HepG2 (cell line): ENCODE measurements around the gene IFIT2. TPM values are rescaled to one million over a fixed set of nuclear protein-coding genes. Genes with fewer than 3 reads are reported as not detected.

ENCODE experiments used
- ATM ChIP-seq: fragments of 450-650 bp; IDR thresholded peaks from 2 replicates; pipeline ENCODE4 v1.7.1; 2017; ENCODE audit warnings: mild to moderate bottlenecking, borderline replicate concordance
- DNMT3B ChIP-seq: conservative IDR thresholded peaks from 2 replicates; pipeline ENCODE4 v1.6.1; 2016; ENCODE audit warnings: missing biosample characterization, control low read depth
- DPF2 ChIP-seq: sonication (generic); formaldehyde crosslinking; IDR thresholded peaks from 2 replicates; pipeline ENCODE4 v1.4.0; 2020; ENCODE audit warnings: mild to moderate bottlenecking, low read depth, missing genetic modification reagents, borderline replicate concordance
- EZH2 ChIP-seq: conservative IDR thresholded peaks from 2 replicates; pipeline ENCODE4 v1.6.1; 2012; ENCODE audit warnings: mild to moderate bottlenecking, low read depth, low read length, moderate library complexity
- FOSL2 ChIP-seq: sonication (generic); formaldehyde crosslinking; IDR thresholded peaks from 2 replicates; pipeline ENCODE4 v1.4.0; 2020; ENCODE audit warnings: missing genetic modification reagents
- KAT7 ChIP-seq: IDR thresholded peaks from 2 replicates; pipeline ENCODE4 v1.6.1; 2018; ENCODE audit warnings: borderline replicate concordance, missing compliant biosample characterization
- KLF15 ChIP-seq: sonication (generic); formaldehyde crosslinking; IDR thresholded peaks from 2 replicates; pipeline ENCODE4 v1.8.1; 2023; ENCODE audit warnings: borderline replicate concordance, mild to moderate bottlenecking, inconsistent platforms, missing genetic modification reagents, mixed read lengths
- NKX3-1 ChIP-seq: sonication (generic); formaldehyde crosslinking; IDR thresholded peaks from 2 replicates; pipeline ENCODE4 v1.5.0; 2020; ENCODE audit warnings: missing genetic modification reagents
- NONO ChIP-seq, 2 experiments: fragments of 450-650 bp in 1 of 2; sonication (generic) in 1 of 2; formaldehyde crosslinking in 1 of 2; IDR thresholded peaks in 1 of 2; conservative IDR thresholded peaks in 1 of 2; 2 replicates each; pipeline versions ENCODE4 v1.6.1 to v1.8.0; 2017 to 2022; ENCODE audit warnings: mild to moderate bottlenecking in 1 of 2, missing genetic modification reagents in 1 of 2, moderate library complexity in 1 of 2
- PHF21A ChIP-seq: sonication (generic); formaldehyde crosslinking; IDR thresholded peaks from 2 replicates; pipeline ENCODE4 v1.5.0; 2020; ENCODE audit warnings: mild to moderate bottlenecking, missing genetic modification reagents
- POLR2A ChIP-seq, 2 experiments: IDR thresholded peaks; 2 replicates each; pipeline ENCODE4 v1.6.1; 2011; ENCODE audit warnings: low read depth in 2 of 2, low read length in 2 of 2, mild to moderate bottlenecking in 1 of 2, moderate library complexity in 1 of 2; ENCODE audit not compliant: insufficient read depth in 1 of 2
- RFX1 ChIP-seq: fragments of 450-650 bp; IDR thresholded peaks from 2 replicates; pipeline ENCODE4 v1.6.1; 2017
- RFXAP ChIP-seq: sonication (generic); formaldehyde crosslinking; IDR thresholded peaks from 2 replicates; pipeline ENCODE4 v1.4.0; 2020; ENCODE audit warnings: missing genetic modification reagents, borderline replicate concordance
- SAP130 ChIP-seq: IDR thresholded peaks from 2 replicates; pipeline ENCODE4 v1.6.1; 2016; ENCODE audit warnings: low read depth
- SPEN ChIP-seq: sonication (generic); formaldehyde crosslinking; IDR thresholded peaks from 2 replicates; pipeline ENCODE4 v1.5.1; 2020; ENCODE audit warnings: low read depth, mild to moderate bottlenecking, missing genetic modification reagents
- TSC22D2 ChIP-seq: sonication (generic); formaldehyde crosslinking; IDR thresholded peaks from 2 replicates; pipeline ENCODE4 v1.5.1; 2020; ENCODE audit warnings: missing genetic modification reagents, mild to moderate bottlenecking, borderline replicate concordance
- ZBTB7A ChIP-seq: sonication (generic); formaldehyde crosslinking; IDR thresholded peaks from 2 replicates; pipeline ENCODE4 v1.8.0; 2022; ENCODE audit warnings: mild to moderate bottlenecking, missing genetic modification reagents
- ZNF12 ChIP-seq: sonication (generic); formaldehyde crosslinking; IDR thresholded peaks from 2 replicates; pipeline ENCODE4 v1.5.0; 2020; ENCODE audit warnings: missing genetic modification reagents
- ZNF510 ChIP-seq: sonication (generic); formaldehyde crosslinking; IDR thresholded peaks from 2 replicates; pipeline ENCODE4 v1.4.0; 2020; ENCODE audit warnings: low read depth, mild to moderate bottlenecking, missing genetic modification reagents
- polyA plus RNA-seq, 8 experiments: library from polyadenylated mRNA; depleted of rRNA in 3 of 8; stranded (reverse) in 7 of 8; unstranded in 1 of 8; fragments of >200 nt; fragmentation: Illumina TruSeq in 4 of 8; extraction: Trizol in 4 of 8; gene quantifications; 2 replicates each; pipeline versions ENCODE4 v1.2.1 to v1.2.3, GENCODE V29; 2011 to 2016; ENCODE audit warnings: low read depth in 4 of 8, missing spikeins in 1 of 8, mixed read lengths in 1 of 8; ENCODE audit not compliant: insufficient read depth in 1 of 8
- total RNA-seq, 5 experiments: library from RNA; depleted of rRNA; stranded (reverse); fragments of >200 nt; fragmentation: Illumina TruSeq; extraction: Trizol; gene quantifications; 2 replicates each; pipeline ENCODE4 v1.2.3, GENCODE V29; 2016; ENCODE audit warnings: low read depth in 1 of 5
- TF ChIP-seq, protein P1 (sequence below): sonication (generic); formaldehyde crosslinking; IDR thresholded peaks from 2 replicates; pipeline ENCODE4 v1.4.0; 2020; ENCODE audit warnings: missing genetic modification reagents
- TF ChIP-seq, protein P2 (sequence below), 2 experiments: fragments of 450-650 bp in 1 of 2; sonication (generic) in 1 of 2; formaldehyde crosslinking; IDR thresholded peaks; 2 replicates each; pipeline versions ENCODE4 v1.5.0 to v1.8.0; 2020 to 2022; ENCODE audit warnings: mild to moderate bottlenecking in 1 of 2, missing genetic modification reagents in 1 of 2
- TF ChIP-seq, protein P3 (sequence below): sonication (generic); formaldehyde crosslinking; IDR thresholded peaks from 2 replicates; pipeline ENCODE4 v1.4.0; 2020; ENCODE audit warnings: mild to moderate bottlenecking, missing genetic modification reagents
- TF ChIP-seq, protein P4 (sequence below): sonication (generic); formaldehyde crosslinking; IDR thresholded peaks from 2 replicates; pipeline ENCODE4 v1.4.0; 2020; ENCODE audit warnings: missing genetic modification reagents, borderline replicate concordance
- TF ChIP-seq, protein P5 (sequence below): sonication (generic); formaldehyde crosslinking; IDR thresholded peaks from 2 replicates; pipeline ENCODE4 v1.5.0; 2020; ENCODE audit warnings: missing genetic modification reagents

Gene IFIT2
- total and polyA plus RNA-seq, 2 of the 13 experiments (the other 11 are each of a cell fraction or from before 2014, with no cell fraction given) = 0.04 to 0.15 TPM

DNA sequence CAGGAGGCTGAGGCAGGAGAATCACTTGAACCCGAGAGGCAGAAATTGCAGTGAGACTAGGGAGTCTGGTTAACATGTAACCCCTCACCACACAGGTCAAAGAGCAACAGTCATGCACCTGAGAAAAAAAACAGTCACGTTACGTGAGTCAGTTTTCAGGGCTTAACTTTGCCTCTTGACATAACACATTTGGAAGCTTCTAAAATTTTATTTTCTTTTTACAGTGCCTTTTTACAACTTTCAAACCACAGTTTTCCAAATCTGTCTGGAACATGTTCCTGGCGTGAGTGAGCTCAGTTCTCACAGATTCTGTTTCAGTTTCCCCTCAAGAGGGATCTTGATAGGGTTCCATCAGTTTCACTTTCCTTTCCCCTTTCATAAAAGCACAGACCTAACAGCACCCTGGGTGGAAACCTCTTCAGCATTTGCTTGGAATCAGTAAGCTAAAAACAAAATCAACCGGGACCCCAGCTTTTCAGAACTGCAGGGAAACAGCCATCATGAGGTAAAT, 30.3 kb downstream of the IFIT2 start (continued):
- TF ChIP-seq KLF15 (CRISPR knock-in tag) = no peak
- peak; percentile 53 for TF ChIP-seq SAP130 (CRISPR knock-in tag)
- TF ChIP-seq SPEN (CRISPR knock-in tag) = no peak
- TF ChIP-seq, protein P1, sequence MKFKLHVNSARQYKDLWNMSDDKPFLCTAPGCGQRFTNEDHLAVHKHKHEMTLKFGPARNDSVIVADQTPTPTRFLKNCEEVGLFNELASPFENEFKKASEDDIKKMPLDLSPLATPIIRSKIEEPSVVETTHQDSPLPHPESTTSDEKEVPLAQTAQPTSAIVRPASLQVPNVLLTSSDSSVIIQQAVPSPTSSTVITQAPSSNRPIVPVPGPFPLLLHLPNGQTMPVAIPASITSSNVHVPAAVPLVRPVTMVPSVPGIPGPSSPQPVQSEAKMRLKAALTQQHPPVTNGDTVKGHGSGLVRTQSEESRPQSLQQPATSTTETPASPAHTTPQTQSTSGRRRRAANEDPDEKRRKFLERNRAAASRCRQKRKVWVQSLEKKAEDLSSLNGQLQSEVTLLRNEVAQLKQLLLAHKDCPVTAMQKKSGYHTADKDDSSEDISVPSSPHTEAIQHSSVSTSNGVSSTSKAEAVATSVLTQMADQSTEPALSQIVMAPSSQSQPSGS = no peak
- no peak for TF ChIP-seq ZNF12
- TF ChIP-seq EZH2 = no peak
- TF ChIP-seq, protein P2, sequence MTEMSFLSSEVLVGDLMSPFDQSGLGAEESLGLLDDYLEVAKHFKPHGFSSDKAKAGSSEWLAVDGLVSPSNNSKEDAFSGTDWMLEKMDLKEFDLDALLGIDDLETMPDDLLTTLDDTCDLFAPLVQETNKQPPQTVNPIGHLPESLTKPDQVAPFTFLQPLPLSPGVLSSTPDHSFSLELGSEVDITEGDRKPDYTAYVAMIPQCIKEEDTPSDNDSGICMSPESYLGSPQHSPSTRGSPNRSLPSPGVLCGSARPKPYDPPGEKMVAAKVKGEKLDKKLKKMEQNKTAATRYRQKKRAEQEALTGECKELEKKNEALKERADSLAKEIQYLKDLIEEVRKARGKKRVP (CRISPR knock-in tag; IDR thresholded peaks at IDR 0.05) = no peak; a peak in 1 of 4 replicates
- TF ChIP-seq TSC22D2 = no peak
- TF ChIP-seq NKX3-1 (CRISPR knock-in tag) = no peak
- TF ChIP-seq, protein P3, sequence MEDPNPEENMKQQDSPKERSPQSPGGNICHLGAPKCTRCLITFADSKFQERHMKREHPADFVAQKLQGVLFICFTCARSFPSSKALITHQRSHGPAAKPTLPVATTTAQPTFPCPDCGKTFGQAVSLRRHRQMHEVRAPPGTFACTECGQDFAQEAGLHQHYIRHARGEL (CRISPR knock-in tag) = no peak
- TF ChIP-seq FOSL2 (CRISPR knock-in tag) = peak; percentile 57
- no peak for TF ChIP-seq ATM
- TF ChIP-seq RFX1 = no peak
- 0 out of 2 replicates have a peak, but pooled peaks have one; percentile 21 for TF ChIP-seq PHF21A (CRISPR knock-in tag)
- peak; percentile 28; the same call in 1 of the 2 replicates for TF ChIP-seq DPF2 (CRISPR knock-in tag)
- TF ChIP-seq, protein P4, sequence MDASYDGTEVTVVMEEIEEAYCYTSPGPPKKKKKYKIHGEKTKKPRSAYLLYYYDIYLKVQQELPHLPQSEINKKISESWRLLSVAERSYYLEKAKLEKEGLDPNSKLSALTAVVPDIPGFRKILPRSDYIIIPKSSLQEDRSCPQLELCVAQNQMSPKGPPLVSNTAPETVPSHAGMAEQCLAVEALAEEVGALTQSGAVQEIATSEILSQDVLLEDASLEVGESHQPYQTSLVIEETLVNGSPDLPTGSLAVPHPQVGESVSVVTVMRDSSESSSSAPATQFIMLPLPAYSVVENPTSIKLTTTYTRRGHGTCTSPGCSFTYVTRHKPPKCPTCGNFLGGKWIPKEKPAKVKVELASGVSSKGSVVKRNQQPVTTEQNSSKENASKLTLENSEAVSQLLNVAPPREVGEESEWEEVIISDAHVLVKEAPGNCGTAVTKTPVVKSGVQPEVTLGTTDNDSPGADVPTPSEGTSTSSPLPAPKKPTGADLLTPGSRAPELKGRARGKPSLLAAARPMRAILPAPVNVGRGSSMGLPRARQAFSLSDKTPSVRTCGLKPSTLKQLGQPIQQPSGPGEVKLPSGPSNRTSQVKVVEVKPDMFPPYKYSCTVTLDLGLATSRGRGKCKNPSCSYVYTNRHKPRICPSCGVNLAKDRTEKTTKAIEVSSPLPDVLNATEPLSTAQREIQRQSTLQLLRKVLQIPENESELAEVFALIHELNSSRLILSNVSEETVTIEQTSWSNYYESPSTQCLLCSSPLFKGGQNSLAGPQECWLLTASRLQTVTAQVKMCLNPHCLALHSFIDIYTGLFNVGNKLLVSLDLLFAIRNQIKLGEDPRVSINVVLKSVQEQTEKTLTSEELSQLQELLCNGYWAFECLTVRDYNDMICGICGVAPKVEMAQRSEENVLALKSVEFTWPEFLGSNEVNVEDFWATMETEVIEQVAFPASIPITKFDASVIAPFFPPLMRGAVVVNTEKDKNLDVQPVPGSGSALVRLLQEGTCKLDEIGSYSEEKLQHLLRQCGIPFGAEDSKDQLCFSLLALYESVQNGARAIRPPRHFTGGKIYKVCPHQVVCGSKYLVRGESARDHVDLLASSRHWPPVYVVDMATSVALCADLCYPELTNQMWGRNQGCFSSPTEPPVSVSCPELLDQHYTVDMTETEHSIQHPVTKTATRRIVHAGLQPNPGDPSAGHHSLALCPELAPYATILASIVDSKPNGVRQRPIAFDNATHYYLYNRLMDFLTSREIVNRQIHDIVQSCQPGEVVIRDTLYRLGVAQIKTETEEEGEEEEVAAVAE (CRISPR knock-in tag) = no peak
- no peak for TF ChIP-seq DNMT3B (CRISPR knock-in tag)
- no peak for TF ChIP-seq NONO (IDR thresholded peaks at IDR 0.05)
- TF ChIP-seq NONO (CRISPR knock-in tag; conservative IDR thresholded peaks at IDR 0.05) = no peak
- no peak for TF ChIP-seq KAT7 (CRISPR knock-in tag)
- no peak for TF ChIP-seq ZBTB7A (CRISPR knock-in tag)
- TF ChIP-seq, protein P5, sequence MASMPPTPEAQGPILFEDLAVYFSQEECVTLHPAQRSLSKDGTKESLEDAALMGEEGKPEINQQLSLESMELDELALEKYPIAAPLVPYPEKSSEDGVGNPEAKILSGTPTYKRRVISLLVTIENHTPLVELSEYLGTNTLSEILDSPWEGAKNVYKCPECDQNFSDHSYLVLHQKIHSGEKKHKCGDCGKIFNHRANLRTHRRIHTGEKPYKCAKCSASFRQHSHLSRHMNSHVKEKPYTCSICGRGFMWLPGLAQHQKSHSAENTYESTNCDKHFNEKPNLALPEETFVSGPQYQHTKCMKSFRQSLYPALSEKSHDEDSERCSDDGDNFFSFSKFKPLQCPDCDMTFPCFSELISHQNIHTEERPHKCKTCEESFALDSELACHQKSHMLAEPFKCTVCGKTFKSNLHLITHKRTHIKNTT = no peak
- no peak for TF ChIP-seq RFXAP (CRISPR knock-in tag)
- no peak for TF ChIP-seq ZNF510 (CRISPR knock-in tag)
- no peak for TF ChIP-seq POLR2A (IDR thresholded peaks at IDR 0.05; ENCODE audit: insufficient read depth in 1 of 2, low read depth in 2 of 2, low read length in 2 of 2)
